Fibroblast of mammary gland (primary cell): ENCODE data around the gene LSP1.
A peak's percentile ranks its signal among the peaks of the same experiment; 100 is the strongest.

Source experiments
- DNase-seq: peaks from one replicate; pipeline ENCODE4 v3.0.0-alpha.2; 2010; ENCODE audit warnings: low read depth
- H3K4me3 ChIP-seq: 2 replicates; pipeline ENCODE4 v1.5.1; 2011; ENCODE audit warnings: low read depth, mild to moderate bottlenecking, low read length, moderate library complexity; ENCODE audit not compliant: control insufficient read depth
- TF ChIP-seq, protein P1 (sequence below): conservative IDR thresholded peaks from 2 replicates; pipeline ENCODE4 v1.5.1; 2011; ENCODE audit warnings: low read depth, low read length, inconsistent platforms; ENCODE audit not compliant: control insufficient read depth, insufficient read depth

The LSP1 gene

DNA sequence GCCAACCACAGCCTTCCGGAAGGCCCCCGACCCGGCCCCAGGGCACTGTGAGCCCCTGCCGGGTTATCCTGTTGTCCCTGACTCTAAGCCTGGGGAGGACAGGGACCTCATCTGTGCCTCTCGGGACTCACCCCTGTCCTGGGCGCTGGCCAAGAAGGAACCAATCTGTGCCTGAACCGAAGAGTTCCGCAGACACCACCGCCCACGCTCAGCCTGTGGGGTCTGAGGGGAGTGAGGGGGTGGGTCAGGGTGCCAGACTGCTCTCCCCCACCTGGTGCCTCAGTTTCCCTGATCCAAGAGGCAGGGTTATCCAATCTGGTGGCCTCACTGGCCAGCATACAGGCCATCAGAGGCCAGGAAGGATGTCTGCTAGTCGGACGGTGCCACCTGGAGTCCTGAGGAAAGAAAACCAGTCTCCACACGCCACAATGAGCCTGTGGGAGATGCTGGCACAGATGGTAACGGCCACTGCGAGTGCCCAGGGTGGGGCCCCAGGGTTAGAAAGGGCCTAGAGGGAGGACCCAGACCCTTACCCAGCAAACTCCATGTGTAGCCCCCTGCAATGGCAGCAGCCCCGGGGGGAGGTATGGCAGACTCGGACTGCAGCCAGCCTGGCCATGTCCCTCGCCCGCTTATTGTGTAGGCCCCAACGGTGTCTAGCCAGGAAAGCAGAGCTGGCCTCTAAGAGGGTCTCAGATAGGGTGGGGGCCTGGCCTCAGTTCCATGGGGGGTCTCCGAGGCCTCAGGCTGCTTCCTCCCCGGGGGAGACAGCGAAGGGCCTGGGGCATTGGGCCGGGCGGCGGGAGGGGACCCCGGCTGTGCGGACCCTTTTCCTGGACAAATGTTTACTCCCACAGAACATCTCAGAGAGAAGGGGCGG is 65.8 kb downstream of the LSP1 start:
- TF ChIP-seq, protein P1, sequence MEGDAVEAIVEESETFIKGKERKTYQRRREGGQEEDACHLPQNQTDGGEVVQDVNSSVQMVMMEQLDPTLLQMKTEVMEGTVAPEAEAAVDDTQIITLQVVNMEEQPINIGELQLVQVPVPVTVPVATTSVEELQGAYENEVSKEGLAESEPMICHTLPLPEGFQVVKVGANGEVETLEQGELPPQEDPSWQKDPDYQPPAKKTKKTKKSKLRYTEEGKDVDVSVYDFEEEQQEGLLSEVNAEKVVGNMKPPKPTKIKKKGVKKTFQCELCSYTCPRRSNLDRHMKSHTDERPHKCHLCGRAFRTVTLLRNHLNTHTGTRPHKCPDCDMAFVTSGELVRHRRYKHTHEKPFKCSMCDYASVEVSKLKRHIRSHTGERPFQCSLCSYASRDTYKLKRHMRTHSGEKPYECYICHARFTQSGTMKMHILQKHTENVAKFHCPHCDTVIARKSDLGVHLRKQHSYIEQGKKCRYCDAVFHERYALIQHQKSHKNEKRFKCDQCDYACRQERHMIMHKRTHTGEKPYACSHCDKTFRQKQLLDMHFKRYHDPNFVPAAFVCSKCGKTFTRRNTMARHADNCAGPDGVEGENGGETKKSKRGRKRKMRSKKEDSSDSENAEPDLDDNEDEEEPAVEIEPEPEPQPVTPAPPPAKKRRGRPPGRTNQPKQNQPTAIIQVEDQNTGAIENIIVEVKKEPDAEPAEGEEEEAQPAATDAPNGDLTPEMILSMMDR, result no peak
- no peak overlapping the region for H3K4me3 ChIP-seq
- DNase-seq, result no peak

DNA sequence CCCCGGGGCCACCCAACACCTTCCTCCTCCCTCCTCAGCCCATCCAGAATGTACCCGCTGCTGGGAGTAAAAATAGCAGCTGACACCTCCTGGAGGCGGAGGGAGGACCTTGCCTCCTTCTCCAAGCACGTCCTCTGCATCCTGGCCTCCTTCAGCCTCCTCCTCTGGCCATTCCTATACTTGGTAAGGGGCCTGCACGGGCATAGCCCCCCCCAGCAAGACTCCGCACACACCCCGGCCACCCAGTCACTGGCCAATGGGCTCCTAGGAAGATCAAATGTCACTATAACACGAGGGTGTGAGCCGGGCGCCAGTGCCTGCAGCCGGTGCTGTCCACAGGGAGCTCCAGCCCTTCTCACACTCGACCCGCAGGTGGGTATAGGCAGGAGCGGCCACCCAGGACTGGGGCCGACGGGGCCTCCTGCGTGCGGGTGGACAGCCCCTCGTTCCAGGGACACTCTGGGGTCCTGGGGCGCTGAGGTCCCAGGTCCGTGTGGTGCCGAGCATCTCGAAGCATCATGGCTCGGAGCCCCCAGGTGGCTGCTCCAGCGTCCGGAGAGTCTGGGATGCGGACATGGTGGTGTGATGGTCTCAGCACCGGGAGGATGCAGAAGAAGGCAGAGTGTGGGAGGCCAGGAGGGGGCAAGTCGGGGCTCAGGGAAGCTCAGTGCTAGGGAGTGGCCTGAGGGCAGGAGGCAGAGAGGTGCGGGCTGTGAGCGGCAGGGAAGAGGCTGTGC is 66.7 kb downstream of the LSP1 start, which contains the start of gene TNNT3:
Gene TNNT3, plus strand, starts transcription at position 313 of the 737 bp plus-strand sequence. CDS start 3,172 bp downstream, outside the sequence.
- DNase-seq, result no peak
- H3K4me3 ChIP-seq, result no peak within 1 kb of the TSS
- TF ChIP-seq, protein P1, result no peak

DNA sequence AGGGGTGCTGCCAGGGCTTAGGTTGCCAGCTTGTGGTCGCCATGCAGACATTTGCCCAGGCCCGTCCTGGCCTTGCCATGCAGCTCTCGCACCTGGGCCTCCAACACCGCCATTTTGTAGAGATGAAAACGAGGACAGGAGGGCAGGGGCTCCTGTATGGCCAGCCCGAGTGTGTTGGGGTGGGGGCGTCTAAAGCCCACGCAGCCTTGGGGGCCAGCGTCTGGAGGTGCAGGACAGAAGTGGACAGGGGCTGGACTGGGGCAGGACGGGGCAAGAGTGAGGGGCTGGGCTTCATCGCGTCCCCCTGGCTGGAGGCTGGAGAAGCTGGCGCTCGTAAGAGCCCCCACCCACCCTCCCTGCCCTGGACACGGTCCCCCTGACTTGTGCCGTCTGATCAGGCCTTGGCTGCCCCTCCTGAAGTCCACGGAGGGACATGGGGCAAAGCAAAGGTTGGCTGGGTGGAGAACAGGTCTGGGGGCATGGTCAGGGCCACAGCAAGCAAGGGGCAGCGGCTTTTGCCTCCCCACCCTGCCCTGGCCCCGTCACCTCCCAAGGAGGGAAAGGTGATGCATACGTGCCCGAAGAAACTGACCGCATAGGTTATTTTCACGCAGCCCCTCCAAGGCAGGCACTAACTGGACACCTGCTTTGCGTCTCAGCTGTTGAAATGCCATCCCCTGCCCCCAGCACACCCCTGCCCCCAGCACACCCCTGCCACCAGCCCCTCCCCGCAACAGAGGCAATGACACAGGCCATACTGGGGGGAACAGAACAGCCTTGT is 67.4 kb downstream of the LSP1 start:
- no peak overlapping the region for H3K4me3 ChIP-seq
- TF ChIP-seq, protein P1, result no peak
- no peak for DNase-seq

DNA sequence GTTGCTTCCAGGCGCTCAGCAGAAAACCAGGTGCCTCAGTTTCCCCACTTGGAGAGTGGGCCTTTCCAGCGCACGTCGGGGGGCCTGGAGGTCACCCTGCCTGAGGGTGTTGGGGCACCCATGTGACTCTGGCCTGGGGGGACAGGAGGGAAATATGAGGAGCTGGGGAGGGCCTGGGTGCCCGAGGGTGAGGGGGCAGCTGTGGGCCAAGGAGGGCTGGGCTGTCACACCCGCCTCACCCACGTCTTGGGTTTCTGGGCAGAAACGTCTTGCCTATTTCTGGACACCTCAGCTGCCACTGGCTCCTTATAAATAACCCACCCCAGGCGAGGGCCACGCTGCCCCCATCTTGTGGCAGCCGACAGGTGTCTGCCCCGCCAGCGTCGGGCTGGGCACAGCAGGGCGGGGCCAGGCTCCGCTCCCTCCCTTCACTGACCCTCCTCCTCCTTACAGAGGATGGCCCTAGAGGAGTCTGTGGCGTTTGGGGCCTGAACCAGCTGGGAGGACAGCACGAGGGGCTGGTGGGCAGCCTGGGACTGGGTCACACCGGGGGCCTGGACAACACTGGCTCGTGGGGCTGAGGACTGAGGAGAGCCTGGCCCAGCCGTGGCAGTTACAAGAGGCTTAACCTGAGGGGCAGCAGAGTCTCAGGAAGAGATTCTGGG is 68.2 kb downstream of the LSP1 start:
- TF ChIP-seq, protein P1, result no peak
- no peak for DNase-seq
- no peak overlapping the region for H3K4me3 ChIP-seq

DNA sequence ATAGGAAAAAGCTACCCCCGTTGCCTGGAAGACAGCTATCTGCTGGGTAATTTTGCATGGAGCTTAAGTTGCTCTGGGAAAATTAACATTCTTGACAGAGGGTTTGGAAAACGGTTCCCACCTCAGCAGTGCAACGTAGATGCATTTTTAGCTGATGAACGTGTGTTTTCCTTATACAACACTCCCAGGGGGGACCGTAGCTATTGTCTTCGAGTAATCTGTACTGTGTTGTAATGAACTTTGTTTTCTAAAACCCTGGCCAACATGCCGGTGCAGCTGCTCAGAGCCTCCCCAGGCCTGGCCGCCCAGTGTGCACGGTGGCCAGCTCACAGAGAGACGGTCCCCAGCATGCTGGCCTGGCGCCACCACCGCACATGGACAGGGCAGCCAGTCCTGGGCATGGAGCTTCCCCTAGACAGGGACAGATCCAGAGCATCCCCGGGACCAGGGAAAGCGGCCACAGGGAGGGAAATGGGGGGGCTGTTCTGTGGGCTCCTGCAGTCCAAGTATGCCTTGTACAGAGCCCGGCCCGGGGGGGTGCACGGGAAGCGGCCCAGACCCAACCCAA is 68.8 kb downstream of the LSP1 start:
- H3K4me3 ChIP-seq, result no peak overlapping the region
- peak; percentile 78 for DNase-seq
- TF ChIP-seq, protein P1, result no peak
